Measurements from ENCODE around the gene CDKL5. TPM values are rescaled to one million over a fixed set of nuclear protein-coding genes. Genes with fewer than 3 reads are reported as not detected.
A peak's percentile ranks its signal among the peaks of the same experiment; 100 is the strongest.

Gene CDKL5
- polyA plus RNA-seq (2011; rRNA removed): 19.4 and 22.8 TPM in 2 replicates
- polyA plus RNA-seq (2012; cell fraction: cytosol; rRNA removed): 2.0 and 2.6 TPM in 2 replicates
- polyA plus RNA-seq (2012; cell fraction: nucleus; rRNA removed): 2.0 and 2.9 TPM in 2 replicates
- polyA plus RNA-seq (2017; fragmentation: RNase III; extraction: RNeasy Plus Mini Kit Qiagen cat#74134 plus additional on column Dnase treatment): 4.9 to 5.4 TPM (median 5.3 TPM) in 3 replicates
- 32.1 and 35.0 TPM in 2 replicates for polyA minus RNA-seq (2011; rRNA and poly(A)+ RNA removed)

GRCh38 chrX:18425199-18426003 lies at the start of gene CDKL5:
CDKL5 (plus strand) TSS chrX:18425608; CDS start chrX:18507097, 81,489 bp downstream.
- DNase-seq (ENCODE audit: low read depth in 1 of 2, low spot score in 1 of 2) (peak; percentile 79 to 98), FAIRE-seq (peak; percentile 94), ATAC-seq (peak; percentile 89 to 92)
- Histone ChIP-seq H3K27ac (peak within 1 kb of the TSS; percentile 86 to 98), H3K9me3 (no peaks in the 10 kb centered on the region), H3K4me2 (peak within 1 kb of the TSS; percentile 78), H3K4me1 (peaks cover 43% of the 10 kb centered on the region), H3K4me3 (peak within 1 kb of the TSS; percentile 94)
- POLR2A ChIA-PET: interaction anchor here (1.0 to 1.2 kb wide), 2 partner anchors 15 to 192 kb away, joined by 3 to 4 read pairs; no protein-coding TSS in a partner anchor
- TF ChIP-seq RFX5 (IDR thresholded peaks at IDR 0.05) (peak; percentile 63; the same call in 1 of the 2 replicates), JUN (IDR thresholded peaks at IDR 0.05) (peak in 1 of 2 experiments; percentile 28; a peak in 1 of 5 replicates), USF2 (IDR thresholded peaks at IDR 0.05) (peak; percentile 30; the same call in 1 of the 2 replicates), PHF8 (IDR thresholded peaks at IDR 0.05; ENCODE audit: borderline replicate concordance, low read depth) (no peak), ZC3H11A (IDR thresholded peaks at IDR 0.05) (no peak), MAX (IDR thresholded peaks at IDR 0.05) (peak; percentile 53), POLR2A (IDR thresholded peaks at IDR 0.05; ENCODE audit: low read length) (peak; percentile 71), ZSCAN20 (CRISPR knock-in tag; IDR thresholded peaks at IDR 0.05) (no peak)
- CTCF ChIA-PET: interaction anchor here (0.7 to 1.6 kb wide), 4 partner anchors 16 to 909 kb away, joined by 3 to 7 read pairs (median 6); no protein-coding TSS in a partner anchor
- 0% methylated on average over 1 of the region's 79 CpGs for WGBS (ENCODE audit: missing lambda C conversion rate)

GRCh38 chrX:18377796-18378195 lies 47.6 kb upstream of the CDKL5 start:
- H3K27ac ChIP-seq: no peak overlapping the region
- ChIA-PET CTCF (interaction anchor here (0.6 to 1.5 kb wide), 9 partner anchors 8 to 1256 kb away, joined by 3 to 4 read pairs (median 3); no protein-coding TSS in a partner anchor), POLR2A (no interaction called here)
- H3K4me2 ChIP-seq: peak overlapping the region; percentile 39; the same call in 1 of the 3 replicates
- DNase-seq (ENCODE audit: low read depth in 1 of 2, low spot score in 1 of 2) (peak in 1 of 2 experiments; percentile 53), ATAC-seq (peak; percentile 76 to 87; a peak in 4 of 6 replicates), FAIRE-seq (peak; percentile 7)
- no peak overlapping the region for H3K4me3 ChIP-seq
- no peak for TF ChIP-seq NFE2L2 (conservative IDR thresholded peaks at IDR 0.05; ENCODE audit: low read length)
- TF ChIP-seq BHLHE40 (IDR thresholded peaks at IDR 0.05; ENCODE audit: low read depth, low read length): no peak
- no peak for TF ChIP-seq HOXA7 (CRISPR knock-in tag; IDR thresholded peaks at IDR 0.05)
- no peak for TF ChIP-seq HEYL (CRISPR knock-in tag; IDR thresholded peaks at IDR 0.05)
- peak; percentile 53; the same call in 2 of the 3 replicates for TF ChIP-seq SMC3 (IDR thresholded peaks at IDR 0.05)
- no peak for TF ChIP-seq PBX3 (IDR thresholded peaks at IDR 0.05)
- no peak for TF ChIP-seq GATA3 (IDR thresholded peaks at IDR 0.05; ENCODE audit: borderline replicate concordance)
- no peak for TF ChIP-seq SREBF2 (IDR thresholded peaks at IDR 0.05)
- TF ChIP-seq CTCF (IDR thresholded peaks at IDR 0.05): peak; percentile 52
- TF ChIP-seq RAD21 (conservative IDR thresholded peaks at IDR 0.05 in 1 of 2, IDR thresholded peaks at IDR 0.05 in 1 of 2): peak; percentile 69 to 82
- no peak for TF ChIP-seq CHD4 (IDR thresholded peaks at IDR 0.05; ENCODE audit: borderline replicate concordance)
- no peak for TF ChIP-seq HES2 (IDR thresholded peaks at IDR 0.05)
- no peaks in the 10 kb centered on the region for H3K4me1 ChIP-seq
- H3K9me3 ChIP-seq: no peaks in the 10 kb centered on the region
- WGBS (ENCODE audit: missing lambda C conversion rate): 15% methylated on average over 6 of the region's 6 CpGs

Measured in A549 (cell line).